Epithelial cell of esophagus (primary cell): ENCODE measurements around the gene FTO.

Source experiments
- DNase-seq: peaks from one replicate; pipeline ENCODE4 v3.0.0; 2010; ENCODE audit warnings: low read depth
- H3K4me3 ChIP-seq: 2 replicates; pipeline ENCODE4 v1.5.1; 2011; ENCODE audit warnings: mild to moderate bottlenecking, low read length, control low read depth
- CTCF ChIP-seq: IDR thresholded peaks from 2 replicates; pipeline ENCODE4 v1.5.1; 2011; ENCODE audit warnings: low read depth, mild to moderate bottlenecking, low read length, control low read depth, inconsistent platforms; ENCODE audit not compliant: insufficient read depth; ENCODE audit errors: missing control alignments

FTO gene

GRCh38 chr16:54200161-54200534 is 496.2 kb downstream of the FTO start:
- no peak for DNase-seq
- no peak for TF ChIP-seq CTCF
- no peak overlapping the region for H3K4me3 ChIP-seq

- DNase-seq = no peak
- TF ChIP-seq CTCF = no peak
- H3K4me3 ChIP-seq = no peak overlapping the region
Observed at GRCh38 chr16:54200720-54201119, 496.8 kb downstream of the FTO start.

GRCh38 chr16:54201200-54201599 is 497.2 kb downstream of the FTO start:
- no peak overlapping the region for H3K4me3 ChIP-seq
- no peak for DNase-seq
- TF ChIP-seq CTCF = no peak
